NCI-H82 (cell line): ENCODE data around the gene IRF8.

ENCODE experiments used
- DNase-seq: peaks from one replicate; lab custom pipeline; 2025; lab: John Stamatoyannopoulos, UW

Gene IRF8

DNA sequence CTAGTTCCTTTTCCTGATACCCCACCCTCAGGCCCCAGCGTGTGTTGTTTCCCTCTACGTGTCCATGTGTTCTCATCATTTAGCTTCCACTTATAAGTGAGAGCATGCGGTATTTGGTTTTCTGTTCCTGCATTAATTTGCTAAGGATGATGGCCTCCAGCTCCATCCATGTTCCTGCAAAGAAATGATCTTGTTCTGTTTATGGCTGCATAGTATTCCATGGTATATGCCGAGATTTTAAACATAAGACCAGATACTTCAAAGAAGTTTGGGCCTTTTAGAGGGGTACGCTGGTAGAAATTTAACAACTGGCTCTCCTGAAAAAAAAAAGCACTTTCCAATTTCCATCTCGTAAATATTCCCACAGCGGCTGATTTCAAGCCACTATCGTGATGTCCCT is 59.8 kb downstream of the IRF8 start:
- DNase-seq = no peak

DNA sequence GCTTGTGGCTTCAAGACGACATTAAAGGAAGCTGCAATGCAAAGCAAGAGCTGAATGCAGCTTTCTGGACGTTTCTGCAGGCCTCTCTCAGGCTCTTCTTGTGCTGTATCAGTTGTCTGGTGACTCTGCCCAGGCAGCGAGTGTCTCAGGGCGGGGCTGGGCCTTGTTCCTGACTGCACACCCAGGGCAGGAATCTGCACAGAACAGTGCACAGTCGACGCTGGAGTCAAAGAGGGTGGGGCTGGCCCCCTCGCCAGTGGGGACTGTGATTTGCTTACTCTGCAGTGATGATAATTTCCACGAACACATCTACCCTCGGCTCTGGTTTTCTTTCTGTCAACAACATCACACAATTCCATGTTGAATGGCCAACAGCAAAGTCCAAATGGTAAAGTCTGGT is 60.7 kb downstream of the IRF8 start:
- DNase-seq = no peak

DNA sequence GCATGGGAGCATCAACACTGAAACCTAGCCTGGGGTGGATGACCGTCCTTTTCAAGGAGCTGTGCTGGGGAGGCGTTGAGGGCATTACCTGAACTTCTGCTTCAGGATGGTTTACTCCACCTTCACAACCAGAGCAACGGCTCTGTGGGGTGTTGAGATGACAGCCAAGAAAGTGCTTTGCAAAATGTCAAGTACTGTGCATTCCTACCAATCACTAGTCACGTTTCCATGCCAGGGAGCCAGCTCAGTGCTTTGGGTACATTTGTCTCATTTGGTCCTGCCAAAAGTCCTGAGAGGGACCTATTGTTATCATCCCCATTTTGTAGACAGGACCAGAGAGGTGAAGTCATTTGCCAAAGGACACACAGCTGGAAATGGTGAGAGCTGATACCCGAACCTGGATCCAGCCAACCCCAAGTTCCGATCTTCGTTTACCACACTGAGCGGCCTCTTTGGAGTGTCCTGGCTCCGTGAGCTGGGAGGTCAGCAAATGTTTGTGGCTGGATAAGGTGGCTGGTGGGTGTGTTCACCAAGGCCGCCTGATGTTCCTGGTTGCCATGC is 61.6 kb downstream of the IRF8 start:
- no peak for DNase-seq

DNA sequence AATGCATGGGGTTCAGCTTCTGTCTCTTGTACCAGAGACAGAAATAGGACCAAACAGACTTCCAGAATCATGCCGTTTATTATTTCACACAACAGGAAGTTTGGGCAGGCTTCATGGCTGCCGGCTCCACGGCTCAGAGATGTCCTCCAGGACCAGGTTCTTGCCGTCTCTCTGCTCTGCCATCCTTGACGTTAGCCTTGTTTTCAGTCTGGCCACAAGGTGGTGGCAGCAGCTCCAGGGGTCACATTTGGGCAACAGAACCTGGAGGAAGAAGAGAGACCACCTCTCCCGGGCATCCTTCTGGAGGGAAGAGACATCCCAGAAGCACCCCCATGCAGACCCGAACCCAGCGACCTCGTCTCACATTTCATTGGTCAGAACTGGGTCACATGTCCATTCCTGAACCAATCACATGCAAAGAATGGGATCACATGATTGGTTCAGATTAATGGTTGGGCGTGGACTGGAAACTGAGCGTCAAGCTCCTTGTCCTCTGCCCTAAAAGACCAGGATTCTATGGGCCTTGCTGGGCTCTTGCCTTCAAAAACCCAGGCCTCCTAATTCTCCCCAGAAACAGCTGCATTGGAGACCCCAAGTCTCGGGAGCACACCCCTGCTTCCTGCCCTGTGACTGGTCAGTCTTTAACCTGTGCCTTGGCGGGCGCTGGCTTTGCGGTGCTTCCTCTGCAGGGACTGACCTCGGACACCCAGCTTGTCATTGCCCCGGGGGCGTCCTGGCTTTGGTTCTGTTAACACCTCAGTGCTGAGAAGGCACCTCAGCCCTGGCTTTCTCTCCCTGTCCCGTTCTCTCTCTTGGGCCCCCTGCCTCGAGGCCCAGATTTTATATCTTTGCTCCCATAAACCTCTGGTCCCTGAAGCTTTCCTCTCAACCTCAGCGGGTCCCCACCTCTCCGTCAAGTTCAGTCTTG is 63.3 kb downstream of the IRF8 start:
- DNase-seq = no peak

DNA sequence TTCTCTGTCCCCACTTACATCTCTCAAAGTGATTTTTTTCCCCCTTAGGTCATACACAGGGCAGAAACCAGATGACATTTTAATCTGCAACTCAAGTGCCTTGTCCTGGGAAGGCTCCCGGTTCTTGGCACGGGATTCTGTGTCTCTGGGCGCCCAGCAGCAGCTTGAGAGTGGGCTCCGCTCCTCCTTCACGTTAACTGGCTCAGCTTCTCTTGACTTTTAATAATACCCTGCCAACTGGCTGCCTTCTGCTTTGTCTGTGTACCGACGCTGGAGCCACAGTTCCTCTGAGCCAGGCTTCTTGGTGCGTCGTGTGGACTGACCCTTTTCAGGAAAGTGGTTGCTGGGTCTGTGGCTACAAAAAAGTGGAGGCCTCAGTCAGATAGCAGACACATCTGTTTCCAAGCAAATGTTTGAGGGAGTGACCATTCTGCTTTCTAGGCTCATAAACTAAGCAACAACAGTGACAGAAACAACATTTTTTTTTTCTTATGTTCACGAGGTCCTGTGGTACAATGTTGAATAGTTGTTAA is 64.9 kb downstream of the IRF8 start:
- DNase-seq = no peak

DNA sequence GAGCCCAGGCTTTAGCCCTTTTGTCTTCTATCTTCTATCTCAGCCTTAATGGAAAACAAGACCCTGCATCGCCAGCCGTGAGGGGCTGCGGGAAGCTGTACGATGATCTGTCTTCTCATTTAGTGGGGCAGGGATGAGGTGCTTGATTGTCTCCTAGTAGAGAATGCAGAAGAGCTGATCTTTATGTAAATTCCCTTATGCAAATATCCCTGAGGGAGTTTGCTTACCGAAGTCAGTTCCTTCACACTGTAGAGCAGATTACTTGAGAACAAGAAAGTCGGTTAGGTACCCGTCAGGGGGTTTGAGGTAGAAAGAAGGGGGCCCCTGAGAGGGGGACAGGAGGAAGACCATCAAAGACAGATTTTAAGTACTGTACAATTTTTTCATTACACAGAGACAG is 66.2 kb downstream of the IRF8 start:
- DNase-seq = no peak

DNA sequence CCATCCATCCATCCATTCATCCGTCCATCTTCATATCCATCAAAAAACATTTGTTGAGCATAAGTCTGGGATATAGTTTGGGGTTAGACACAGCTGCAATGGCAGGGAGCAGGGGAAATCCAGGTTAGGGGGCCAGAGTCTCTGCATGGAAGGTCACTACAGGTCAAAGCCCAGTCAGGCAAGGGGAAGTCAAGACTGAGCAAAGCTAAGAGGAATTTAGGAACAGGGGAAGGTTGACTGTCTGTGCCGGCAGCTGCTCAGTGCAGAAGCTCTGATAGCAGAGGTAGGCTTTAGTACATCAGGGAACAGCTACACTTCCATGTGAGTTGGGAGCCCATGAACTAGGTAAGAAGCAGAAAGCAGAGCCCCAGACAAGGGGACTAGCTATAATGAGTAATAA is 68.1 kb downstream of the IRF8 start:
- no peak for DNase-seq

DNA sequence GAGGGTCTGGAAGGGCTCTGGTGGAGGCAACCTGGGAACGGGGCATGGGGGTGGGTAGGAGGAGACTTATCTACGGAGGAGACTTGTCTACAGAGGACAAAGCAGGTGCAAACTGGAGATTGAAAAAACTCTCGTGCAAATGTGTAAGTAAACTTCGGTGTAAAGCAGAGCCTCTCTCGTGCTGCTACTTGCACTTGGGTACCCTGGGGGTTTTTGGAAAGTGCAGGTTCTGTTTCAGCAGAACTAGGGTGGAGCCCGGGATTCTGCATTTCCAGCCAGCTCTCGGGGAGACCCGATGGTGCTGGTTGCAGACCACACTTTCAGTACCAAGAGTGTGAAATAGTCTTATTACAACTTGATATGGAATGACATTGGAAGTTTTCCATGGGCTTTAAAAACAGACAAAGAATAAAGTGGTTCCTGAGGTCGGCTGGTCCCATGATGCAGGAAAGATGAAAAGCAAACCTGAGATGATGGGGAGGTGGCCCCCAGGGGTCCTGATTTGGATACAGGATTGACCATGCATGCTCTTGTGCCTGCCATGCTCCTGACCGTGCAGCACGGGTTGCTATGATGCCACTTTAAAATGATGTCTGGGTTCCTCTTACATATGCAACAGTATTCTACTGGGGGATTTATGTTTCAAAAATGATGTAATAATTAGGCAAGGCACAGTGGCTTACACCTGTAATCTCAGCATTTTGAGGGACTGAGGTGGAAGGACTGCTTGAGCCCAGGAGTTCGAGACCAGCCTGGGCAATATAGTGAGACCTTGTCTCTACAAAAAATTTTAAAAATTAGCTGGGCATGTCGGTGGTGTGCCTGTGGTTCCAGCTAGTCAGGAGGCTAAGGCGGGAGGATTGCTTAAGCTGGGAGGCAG is 69.3 kb downstream of the IRF8 start:
- no peak for DNase-seq

DNA sequence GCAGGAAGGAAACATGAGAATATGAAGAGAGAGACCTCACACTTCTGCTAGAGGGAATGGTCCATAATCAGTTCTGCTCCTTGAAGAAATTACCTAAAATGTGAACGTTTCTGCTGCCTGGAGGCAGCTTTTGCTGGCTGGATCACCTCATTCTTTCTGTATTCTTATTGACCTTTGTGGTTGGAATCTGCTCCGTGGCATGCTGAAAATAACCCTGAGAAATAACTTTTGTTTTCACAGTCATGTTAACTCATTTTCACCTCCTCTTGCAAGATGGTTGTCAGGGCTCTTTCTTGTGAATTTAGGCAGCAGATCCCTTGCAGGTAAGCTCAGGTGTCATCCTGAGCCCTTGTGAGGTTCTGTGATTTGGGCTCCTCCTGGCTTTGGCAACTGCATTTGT is 70.2 kb downstream of the IRF8 start:
- no peak for DNase-seq

DNA sequence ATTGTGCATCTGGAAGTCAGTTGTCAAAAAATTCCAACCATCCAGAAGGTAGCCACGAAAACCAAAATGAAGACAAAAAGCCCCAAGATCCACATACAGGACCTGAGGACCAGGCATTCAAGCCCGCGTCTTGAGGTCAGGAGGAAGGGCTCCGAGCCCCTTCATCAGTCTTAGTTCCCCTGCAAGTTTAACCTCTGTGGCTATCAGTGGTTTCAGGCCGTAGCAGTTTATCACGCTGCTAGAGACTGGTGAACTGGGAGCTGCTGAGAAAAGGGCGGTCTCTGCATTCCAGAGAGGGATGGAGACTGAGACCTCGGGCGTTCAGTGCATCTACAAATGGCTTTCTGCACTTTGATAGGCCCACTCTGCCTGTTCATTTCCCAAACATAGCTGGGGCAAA is 70.6 kb downstream of the IRF8 start:
- no peak for DNase-seq

DNA sequence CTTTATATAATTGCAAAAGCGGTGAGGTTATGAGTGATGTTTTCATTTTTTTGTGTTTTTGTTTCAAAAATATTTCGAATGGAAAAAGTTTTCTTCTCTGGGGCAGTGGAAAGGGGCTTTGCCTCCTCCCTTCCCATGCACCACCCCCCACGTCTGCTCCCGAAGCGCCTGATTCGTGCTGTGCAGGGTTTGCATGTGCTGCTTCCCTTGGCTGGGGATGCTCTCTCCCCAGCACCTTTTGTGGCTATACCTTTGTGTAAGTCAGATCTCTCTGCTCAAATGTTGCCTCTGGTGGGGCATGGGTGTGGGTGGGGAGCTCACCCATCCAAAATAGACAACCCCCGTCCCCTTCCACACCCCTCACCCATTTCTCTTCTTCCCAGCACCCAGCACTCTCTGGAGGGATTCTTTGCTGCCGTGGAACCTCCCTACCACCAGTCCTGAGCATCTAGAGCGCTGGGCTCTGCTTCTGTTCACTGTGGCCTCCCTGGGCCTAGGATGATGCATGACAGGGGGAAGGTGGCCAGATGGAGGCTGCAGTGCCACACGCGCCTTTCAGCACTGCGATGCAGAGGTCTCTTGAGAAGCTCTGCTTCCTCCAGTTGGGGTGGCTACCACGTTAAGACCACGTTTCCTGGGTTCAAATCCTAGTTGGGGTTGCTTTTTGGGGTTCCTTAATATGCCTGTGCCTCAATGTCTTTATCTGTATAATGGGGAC is 71.2 kb downstream of the IRF8 start:
- DNase-seq = no peak

DNA sequence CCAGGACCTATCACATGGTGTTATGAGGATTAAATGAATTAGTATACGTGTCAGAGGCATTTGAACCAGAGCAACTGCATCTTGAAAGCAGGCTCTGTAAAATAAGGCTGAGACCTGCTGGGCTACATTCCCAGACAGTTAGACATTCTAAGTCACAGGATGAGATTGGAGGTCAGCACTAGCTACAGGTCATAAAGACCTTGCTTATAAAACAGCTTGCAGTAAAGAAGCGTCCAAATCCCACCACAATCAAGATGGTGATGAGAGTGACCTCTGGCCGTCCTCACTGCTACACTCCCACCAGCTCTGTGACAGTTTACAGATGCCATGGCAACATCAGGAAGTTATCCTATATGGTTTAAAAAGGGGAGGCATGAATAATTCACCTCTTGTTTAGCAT is 71.8 kb downstream of the IRF8 start:
- no peak for DNase-seq
